Neutrophil (primary cell): ENCODE results near the gene FAM3B.

Experiments
- H3K27ac ChIP-seq: fragments of 200-600 bp; sonication (generic); 2 replicates; pipeline ENCODE4 v1.5.1; 2016; ENCODE audit warnings: mild to moderate bottlenecking, moderate library complexity
- H3K27me3 ChIP-seq: fragments of 200-600 bp; sonication (generic); 2 replicates; pipeline ENCODE4 v1.6.0; 2016; ENCODE audit warnings: mild to moderate bottlenecking
- H3K36me3 ChIP-seq: fragments of 200-600 bp; sonication (generic); 2 replicates; pipeline ENCODE4 v1.5.1; 2017
- H3K4me1 ChIP-seq, 2 experiments: fragments of 200-600 bp in 1 of 2; sonication (generic) in 1 of 2; 1 replicate in 1 of 2; 2 replicates in 1 of 2; pipeline versions ENCODE4 v1.5.1 to v1.6.1; 2013 to 2016; ENCODE audit warnings: low read depth in 1 of 2, low read length in 1 of 2, mild to moderate bottlenecking in 1 of 2, moderate library complexity in 1 of 2; ENCODE audit not compliant: control insufficient read depth in 1 of 2, insufficient read depth in 1 of 2
- H3K4me3 ChIP-seq, 2 experiments: fragments of 200-600 bp in 1 of 2; sonication (generic) in 1 of 2; 1 replicate in 1 of 2; 2 replicates in 1 of 2; pipeline ENCODE4 v1.5.1; 2013 to 2016; ENCODE audit warnings: low read depth in 1 of 2, low read length in 1 of 2, mild to moderate bottlenecking in 1 of 2, moderate library complexity in 1 of 2
- H3K9me3 ChIP-seq: fragments of 200-600 bp; sonication (generic); 2 replicates; pipeline ENCODE4 v1.5.1; 2016
- TF ChIP-seq, protein P1 (sequence below): fragments of 200-600 bp; sonication (generic); IDR thresholded peaks from 2 replicates; pipeline ENCODE4 v1.5.1; 2016; ENCODE audit warnings: antibody characterized with exemption

The FAM3B gene

DNA sequence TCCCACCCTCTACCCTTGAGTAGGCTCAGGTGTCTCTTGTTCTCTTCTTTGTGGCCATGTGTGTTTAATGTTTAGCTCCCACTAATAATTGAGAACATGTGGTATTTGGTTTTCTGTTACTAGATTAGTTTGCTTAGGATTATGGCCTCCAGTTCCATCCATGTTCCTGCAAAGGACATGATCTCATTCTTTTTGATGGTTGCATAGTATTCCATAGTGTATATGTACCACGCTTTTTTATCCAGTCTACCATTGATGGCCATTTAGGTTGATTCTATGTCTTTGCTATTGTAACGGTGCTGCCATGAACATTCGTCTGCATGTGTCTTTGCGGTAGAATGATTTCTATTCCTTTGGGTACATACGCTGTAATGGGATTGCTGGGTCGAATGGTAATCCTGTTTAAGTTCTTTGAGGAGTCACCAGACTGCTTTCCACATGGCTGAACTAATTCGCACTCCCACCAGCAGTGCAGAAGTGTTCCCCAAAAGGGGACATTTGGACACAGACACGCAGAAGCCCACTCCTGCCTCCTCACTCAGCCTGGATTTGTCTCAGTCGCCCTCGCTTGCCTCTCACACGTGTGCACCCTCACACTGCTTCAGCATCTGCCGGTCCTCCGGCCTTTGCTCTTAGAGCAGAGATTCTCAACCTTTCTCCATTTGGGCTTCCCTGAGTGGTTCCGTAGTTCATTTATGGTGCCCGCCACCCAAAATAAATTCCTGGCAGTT lies 48.9 kb downstream of the FAM3B start:
- peaks cover 92 to 97% of the 10 kb centered on the region in 2 experiments for H3K4me1 ChIP-seq
- peak overlapping the region; percentile 95 for H3K27ac ChIP-seq
- peak overlapping the region; percentile 74 to 89 for H3K4me3 ChIP-seq
- TF ChIP-seq, protein P1, sequence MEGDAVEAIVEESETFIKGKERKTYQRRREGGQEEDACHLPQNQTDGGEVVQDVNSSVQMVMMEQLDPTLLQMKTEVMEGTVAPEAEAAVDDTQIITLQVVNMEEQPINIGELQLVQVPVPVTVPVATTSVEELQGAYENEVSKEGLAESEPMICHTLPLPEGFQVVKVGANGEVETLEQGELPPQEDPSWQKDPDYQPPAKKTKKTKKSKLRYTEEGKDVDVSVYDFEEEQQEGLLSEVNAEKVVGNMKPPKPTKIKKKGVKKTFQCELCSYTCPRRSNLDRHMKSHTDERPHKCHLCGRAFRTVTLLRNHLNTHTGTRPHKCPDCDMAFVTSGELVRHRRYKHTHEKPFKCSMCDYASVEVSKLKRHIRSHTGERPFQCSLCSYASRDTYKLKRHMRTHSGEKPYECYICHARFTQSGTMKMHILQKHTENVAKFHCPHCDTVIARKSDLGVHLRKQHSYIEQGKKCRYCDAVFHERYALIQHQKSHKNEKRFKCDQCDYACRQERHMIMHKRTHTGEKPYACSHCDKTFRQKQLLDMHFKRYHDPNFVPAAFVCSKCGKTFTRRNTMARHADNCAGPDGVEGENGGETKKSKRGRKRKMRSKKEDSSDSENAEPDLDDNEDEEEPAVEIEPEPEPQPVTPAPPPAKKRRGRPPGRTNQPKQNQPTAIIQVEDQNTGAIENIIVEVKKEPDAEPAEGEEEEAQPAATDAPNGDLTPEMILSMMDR: no peak
- peaks cover 64% of the 10 kb centered on the region for H3K36me3 ChIP-seq
- no peaks in the 10 kb centered on the region for H3K9me3 ChIP-seq
- H3K27me3 ChIP-seq: no peaks in the 10 kb centered on the region

DNA sequence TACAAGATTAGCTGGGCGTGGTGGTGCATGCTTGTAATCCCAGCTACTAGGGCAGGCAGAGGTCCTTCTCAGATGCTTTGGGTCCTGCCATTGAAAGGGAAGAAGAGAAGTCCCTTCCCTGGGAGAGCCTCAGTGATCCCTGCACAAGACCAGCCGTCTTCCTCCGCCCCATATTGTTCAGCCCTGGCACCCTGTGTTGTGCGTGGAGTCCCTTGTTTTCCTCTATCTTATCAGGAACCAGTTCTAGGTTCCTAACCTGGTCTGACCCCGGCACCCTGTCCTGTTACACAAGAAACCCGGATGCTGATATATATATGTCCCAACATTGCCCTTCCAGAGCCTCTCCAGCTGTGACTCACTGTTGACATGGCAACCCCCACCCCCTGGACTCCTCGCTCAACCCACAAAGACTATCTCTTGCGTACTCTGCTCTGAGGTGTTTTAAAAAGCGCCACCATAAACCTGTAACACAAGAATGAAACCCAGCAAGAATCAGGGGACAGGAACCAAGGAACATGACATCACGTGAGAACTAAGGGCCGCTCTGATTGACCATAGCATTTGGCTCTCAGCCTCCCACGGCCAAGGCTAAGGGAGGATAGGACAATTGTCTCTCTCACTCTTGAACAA lies 50.0 kb downstream of the FAM3B start:
- Histone ChIP-seq H3K4me1 (peaks cover 92% of the 10 kb centered on the region in 2 experiments), H3K27me3 (no peaks in the 10 kb centered on the region), H3K36me3 (peaks cover 67% of the 10 kb centered on the region), H3K9me3 (no peaks in the 10 kb centered on the region), H3K27ac (peak overlapping the region; percentile 95), H3K4me3 (peak overlapping the region; percentile 74 to 89)
- TF ChIP-seq, protein P1: peak; percentile 27

DNA sequence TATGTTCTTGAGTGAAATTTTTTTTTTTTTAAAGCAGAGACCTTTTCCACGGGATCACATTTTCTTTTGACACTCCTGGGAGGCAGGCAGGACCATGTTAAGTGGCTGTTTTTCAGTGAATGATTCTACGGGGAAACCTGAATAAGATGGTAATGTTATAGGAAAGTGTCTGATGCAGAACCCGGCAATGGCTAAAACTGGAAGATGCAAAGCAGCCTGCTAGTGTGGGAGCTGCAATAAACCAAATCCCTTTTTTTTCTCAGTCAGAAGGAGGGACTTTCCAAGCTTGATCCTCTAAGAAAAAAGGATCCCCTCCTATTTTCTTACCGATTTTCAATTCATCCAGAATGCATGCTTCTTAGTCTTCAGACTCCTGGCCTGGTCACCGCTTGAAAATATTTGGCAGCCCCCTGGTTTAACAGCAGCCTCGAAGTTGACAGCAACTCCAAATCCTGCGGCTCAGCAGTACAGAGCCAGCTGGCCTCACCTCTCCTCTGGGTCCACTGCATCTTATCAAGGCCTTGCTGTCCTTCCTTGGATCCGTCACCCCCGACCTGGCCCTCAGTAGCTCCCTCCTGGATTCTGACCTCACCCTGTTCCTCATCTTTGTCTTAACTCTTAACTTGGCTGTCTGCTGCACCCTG lies 50.8 kb downstream of the FAM3B start:
- no peaks in the 10 kb centered on the region for H3K27me3 ChIP-seq
- peak overlapping the region; percentile 95 for H3K27ac ChIP-seq
- TF ChIP-seq, protein P1: no peak
- H3K4me1 ChIP-seq: peaks cover 86 to 96% of the 10 kb centered on the region in 2 experiments
- H3K36me3 ChIP-seq: peaks cover 67% of the 10 kb centered on the region
- peak overlapping the region; percentile 26 to 70 for H3K4me3 ChIP-seq
- H3K9me3 ChIP-seq: no peaks in the 10 kb centered on the region

DNA sequence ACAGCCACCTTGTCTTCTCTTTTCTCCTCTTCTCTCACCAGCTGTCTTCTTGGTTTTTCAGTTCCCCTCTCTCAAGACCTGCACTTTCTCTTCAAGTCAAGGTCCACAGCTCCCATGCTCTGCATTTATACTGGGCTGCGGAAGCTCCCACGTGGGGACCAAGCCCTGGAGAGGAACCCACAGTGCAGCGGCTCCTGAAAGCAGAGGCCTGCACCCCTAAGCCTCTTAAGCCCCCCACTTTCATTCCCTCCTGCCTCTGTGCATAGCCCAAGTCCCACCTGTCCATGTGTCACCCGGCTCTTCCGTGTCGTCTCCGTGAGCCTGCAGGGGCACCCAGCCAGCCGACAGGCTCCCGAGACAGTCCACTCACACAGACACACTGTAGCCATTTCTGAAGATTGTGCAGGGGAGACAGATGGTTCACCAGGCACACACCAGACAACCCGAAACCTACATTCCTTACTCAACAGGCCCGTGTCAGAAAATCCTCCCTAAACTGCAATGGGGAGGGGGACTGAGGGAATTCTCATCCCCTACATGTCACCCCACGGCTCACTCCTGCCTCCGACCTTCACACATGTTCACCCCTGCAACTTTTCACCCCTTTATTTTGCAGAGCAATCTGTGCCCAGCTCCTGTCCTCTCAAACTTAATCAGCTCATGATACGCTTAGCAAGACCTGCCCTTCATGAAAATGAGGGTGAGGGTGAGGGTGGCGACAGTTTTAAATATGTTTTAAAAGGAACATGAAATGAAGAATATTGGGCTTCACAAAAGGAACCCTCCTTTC lies 51.5 kb downstream of the FAM3B start:
- Histone ChIP-seq H3K4me3 (peak overlapping the region; percentile 70), H3K4me1 (peaks cover 79 to 94% of the 10 kb centered on the region in 2 experiments), H3K36me3 (peaks cover 72% of the 10 kb centered on the region), H3K27ac (peak overlapping the region; percentile 95), H3K9me3 (no peaks in the 10 kb centered on the region), H3K27me3 (no peaks in the 10 kb centered on the region)
- TF ChIP-seq, protein P1: no peak

DNA sequence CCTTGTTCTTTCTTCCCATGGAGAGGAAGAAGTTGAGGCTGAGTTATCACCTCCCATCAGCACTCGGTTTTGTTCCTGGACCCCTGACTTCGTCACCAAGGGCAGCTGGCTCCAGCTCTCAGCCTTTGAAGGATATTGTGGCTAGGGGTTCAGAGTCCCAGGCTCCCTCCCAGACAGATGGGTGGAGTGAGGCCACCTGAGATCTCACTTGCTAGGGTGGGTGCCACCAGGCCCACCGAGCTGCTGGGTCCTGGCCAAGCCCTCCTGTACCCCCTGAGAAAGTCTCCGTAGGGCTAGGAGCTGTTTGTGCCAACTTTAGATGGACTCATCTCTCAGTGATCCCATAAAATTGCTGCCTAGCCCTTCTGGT lies 52.1 kb downstream of the FAM3B start:
- TF ChIP-seq, protein P1: no peak
- Histone ChIP-seq H3K4me3 (peak overlapping the region; percentile 70), H3K27me3 (no peaks in the 10 kb centered on the region), H3K36me3 (peaks cover 71% of the 10 kb centered on the region), H3K4me1 (peaks cover 73 to 88% of the 10 kb centered on the region in 2 experiments), H3K9me3 (no peaks in the 10 kb centered on the region), H3K27ac (peak overlapping the region; percentile 95)
